Measurements from ENCODE around the gene CPNE6. TPM values are rescaled to one million over a fixed set of nuclear protein-coding genes. Genes with fewer than 3 reads are reported as not detected.

The CPNE6 gene
- total and polyA plus RNA-seq, 4 donors, result 0.05 to 0.17 TPM; not detected in 2

DNA sequence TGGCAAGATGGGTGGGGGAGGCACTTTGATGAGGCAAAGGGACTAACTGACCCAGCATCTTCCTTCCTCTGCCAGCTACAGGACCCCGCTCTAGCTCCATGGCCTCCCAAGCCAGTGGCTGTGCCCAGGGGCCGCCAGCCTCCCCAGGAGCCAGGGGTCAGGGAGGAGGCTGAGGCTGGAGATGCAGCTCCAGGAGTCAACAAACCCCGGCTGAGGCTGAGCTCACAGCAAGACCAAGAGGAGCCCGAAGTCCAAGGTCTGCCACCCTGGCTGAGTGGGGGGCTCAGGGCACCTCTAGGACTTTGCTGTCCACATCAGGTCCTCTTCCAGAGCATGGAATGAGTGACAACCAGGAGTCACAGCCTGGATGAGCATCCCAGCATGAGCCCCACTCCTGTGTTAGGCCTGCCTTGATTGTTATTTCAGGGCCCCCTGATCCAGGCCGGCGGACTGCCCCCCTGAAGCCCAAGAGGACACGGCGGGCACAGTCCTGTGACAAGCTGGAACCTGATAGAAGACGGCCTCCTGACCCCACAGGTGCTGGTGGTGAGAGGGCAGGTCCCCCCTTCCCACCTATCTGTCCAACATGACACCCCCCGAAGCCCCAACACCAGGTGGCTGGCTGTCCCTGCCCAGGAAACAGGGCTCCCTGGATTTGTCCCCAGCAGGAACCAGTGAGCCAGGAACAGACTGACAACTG is 2.5 kb upstream of the CPNE6 start:
- Histone ChIP-seq H3K4me1 (ENCODE audit: control insufficient read depth in 4 of 4, insufficient read depth in 4 of 4, low read length in 3 of 4) (peaks cover 30 to 66% (median 58%) of the 10 kb centered on the region in 4 donors), H3K27ac (ENCODE audit: low read depth in 1 of 2, low read length in 2 of 2) (peak overlapping the region in 1 of 2 donors; percentile 13), H3K9me3 (ENCODE audit: control insufficient read depth in 4 of 4, low read length in 3 of 4) (no peaks in the 10 kb centered on the region), H3K9ac (ENCODE audit: low read depth in 1 of 2, low read length in 2 of 2) (no peak overlapping the region), H3K36me3 (ENCODE audit: control insufficient read depth in 4 of 4, insufficient read depth in 3 of 4, low read depth in 1 of 4, low read length in 3 of 4) (no peaks in the 10 kb centered on the region), H3K4me3 (ENCODE audit: low read depth in 1 of 3, low read length in 3 of 3) (no peak overlapping the region), H3K27me3 (ENCODE audit: control insufficient read depth in 4 of 4, insufficient read depth in 4 of 4, low read length in 3 of 4) (no peaks in the 10 kb centered on the region)
- WGBS, result 92% methylated on average over 10 of the region's 10 CpGs
- DNase-seq (ENCODE audit: low spot score), result no peak
- TF ChIP-seq, protein P1, sequence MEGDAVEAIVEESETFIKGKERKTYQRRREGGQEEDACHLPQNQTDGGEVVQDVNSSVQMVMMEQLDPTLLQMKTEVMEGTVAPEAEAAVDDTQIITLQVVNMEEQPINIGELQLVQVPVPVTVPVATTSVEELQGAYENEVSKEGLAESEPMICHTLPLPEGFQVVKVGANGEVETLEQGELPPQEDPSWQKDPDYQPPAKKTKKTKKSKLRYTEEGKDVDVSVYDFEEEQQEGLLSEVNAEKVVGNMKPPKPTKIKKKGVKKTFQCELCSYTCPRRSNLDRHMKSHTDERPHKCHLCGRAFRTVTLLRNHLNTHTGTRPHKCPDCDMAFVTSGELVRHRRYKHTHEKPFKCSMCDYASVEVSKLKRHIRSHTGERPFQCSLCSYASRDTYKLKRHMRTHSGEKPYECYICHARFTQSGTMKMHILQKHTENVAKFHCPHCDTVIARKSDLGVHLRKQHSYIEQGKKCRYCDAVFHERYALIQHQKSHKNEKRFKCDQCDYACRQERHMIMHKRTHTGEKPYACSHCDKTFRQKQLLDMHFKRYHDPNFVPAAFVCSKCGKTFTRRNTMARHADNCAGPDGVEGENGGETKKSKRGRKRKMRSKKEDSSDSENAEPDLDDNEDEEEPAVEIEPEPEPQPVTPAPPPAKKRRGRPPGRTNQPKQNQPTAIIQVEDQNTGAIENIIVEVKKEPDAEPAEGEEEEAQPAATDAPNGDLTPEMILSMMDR (IDR thresholded peaks at IDR 0.05; ENCODE audit: low read depth, low read length, missing input control), result no peak
- TF ChIP-seq JUND (IDR thresholded peaks at IDR 0.05) (no peak), TAF1 (conservative IDR thresholded peaks at IDR 0.05) (no peak), FOXA2 (IDR thresholded peaks at IDR 0.05) (no peak), NR2F2 (IDR thresholded peaks at IDR 0.05) (no peak), RXRA (IDR thresholded peaks at IDR 0.05) (no peak), ZBTB33 (IDR thresholded peaks at IDR 0.05) (no peak)

GRCh38 chr14:24069411-24069735 is 2.0 kb upstream of the CPNE6 start:
- TF ChIP-seq EGR1 (IDR thresholded peaks at IDR 0.05; ENCODE audit: low read depth in 2 of 2) (no peak), ZBTB33 (IDR thresholded peaks at IDR 0.05) (no peak), RXRA (IDR thresholded peaks at IDR 0.05) (no peak), TAF1 (conservative IDR thresholded peaks at IDR 0.05) (no peak), GABPA (IDR thresholded peaks at IDR 0.05 in 1 of 2, conservative IDR thresholded peaks at IDR 0.05 in 1 of 2) (no peak), JUND (IDR thresholded peaks at IDR 0.05) (no peak), NR2F2 (IDR thresholded peaks at IDR 0.05) (no peak), YY1 (IDR thresholded peaks at IDR 0.05) (no peak), HNF4A (conservative IDR thresholded peaks at IDR 0.05) (no peak), SP1 (IDR thresholded peaks at IDR 0.05) (no peak), RAD21 (IDR thresholded peaks at IDR 0.05) (no peak), REST (IDR thresholded peaks at IDR 0.05) (no peak), HNF4G (IDR thresholded peaks at IDR 0.05) (no peak), MAX (IDR thresholded peaks at IDR 0.05) (no peak), FOXA1 (IDR thresholded peaks at IDR 0.05) (no peak), FOXA2 (IDR thresholded peaks at IDR 0.05) (no peak)
- TF ChIP-seq, protein P1 (IDR thresholded peaks at IDR 0.05; ENCODE audit: low read depth, low read length, missing input control), result no peak
- TF ChIP-seq, protein P2, sequence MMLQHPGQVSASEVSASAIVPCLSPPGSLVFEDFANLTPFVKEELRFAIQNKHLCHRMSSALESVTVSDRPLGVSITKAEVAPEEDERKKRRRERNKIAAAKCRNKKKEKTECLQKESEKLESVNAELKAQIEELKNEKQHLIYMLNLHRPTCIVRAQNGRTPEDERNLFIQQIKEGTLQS (IDR thresholded peaks at IDR 0.05), result no peak
- no peak for DNase-seq (ENCODE audit: low spot score)
- H3K4me1 ChIP-seq (ENCODE audit: control insufficient read depth in 4 of 4, insufficient read depth in 4 of 4, low read length in 3 of 4), result peaks cover 32 to 67% (median 59%) of the 10 kb centered on the region in 4 donors
- H3K27ac ChIP-seq (ENCODE audit: low read depth in 1 of 2, low read length in 2 of 2), result no peak overlapping the region
- no peaks in the 10 kb centered on the region for H3K27me3 ChIP-seq (ENCODE audit: control insufficient read depth in 4 of 4, insufficient read depth in 4 of 4, low read length in 3 of 4)
- WGBS, result 95% methylated on average over 6 of the region's 6 CpGs
- H3K4me3 ChIP-seq (ENCODE audit: low read depth in 1 of 3, low read length in 3 of 3), result no peak overlapping the region
- no peaks in the 10 kb centered on the region for H3K9me3 ChIP-seq (ENCODE audit: control insufficient read depth in 4 of 4, low read length in 3 of 4)
- H3K9ac ChIP-seq (ENCODE audit: low read depth in 1 of 2, low read length in 2 of 2), result no peak overlapping the region
- no peaks in the 10 kb centered on the region for H3K36me3 ChIP-seq (ENCODE audit: control insufficient read depth in 4 of 4, insufficient read depth in 3 of 4, low read depth in 1 of 4, low read length in 3 of 4)
